ENCODE measurements around the gene DNAJB2. TPM values are rescaled to one million over a fixed set of nuclear protein-coding genes. Genes with fewer than 3 reads are reported as not detected.

DNAJB2 gene
- total and polyA plus RNA-seq, 2 of the 8 experiments (the other 6 are each of a cell fraction or from before 2014, with no cell fraction given), result 21.0 to 26.3 TPM

DNA sequence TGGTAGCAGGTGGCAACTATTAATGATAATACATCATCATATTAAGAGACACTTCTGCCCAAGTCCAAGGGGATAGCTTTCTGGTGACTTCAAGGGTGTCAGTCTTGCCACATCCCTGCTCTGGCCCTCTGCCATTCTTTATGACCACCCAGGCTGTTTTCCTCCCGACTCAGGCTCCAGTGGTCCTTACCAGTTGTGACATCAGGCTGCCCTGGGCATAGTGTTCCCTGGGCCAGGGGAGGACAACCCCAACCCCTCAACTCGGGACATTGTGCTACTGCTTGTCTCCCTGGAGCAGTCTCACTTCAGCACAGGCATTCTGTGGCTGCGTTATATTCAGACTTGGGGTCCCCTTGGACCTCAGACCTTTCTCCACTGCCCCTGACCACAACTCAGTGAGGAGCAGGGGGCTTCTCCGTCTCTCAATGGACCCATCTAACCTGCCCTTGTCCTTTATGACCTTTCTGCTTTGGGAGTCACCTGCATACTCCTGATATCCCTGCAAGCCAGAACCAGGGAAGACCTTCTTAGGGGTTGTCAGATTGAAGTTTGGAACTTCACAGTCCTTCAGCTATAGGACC, 12.8 kb downstream of the DNAJB2 start (continued):
- TF ChIP-seq HDAC6 (IDR thresholded peaks at IDR 0.05; ENCODE audit: low read depth, low read length), result no peak
- no peak for TF ChIP-seq BACH1 (IDR thresholded peaks at IDR 0.05; ENCODE audit: low read length)
- TF ChIP-seq KDM1A (IDR thresholded peaks at IDR 0.05; ENCODE audit: borderline replicate concordance, low read length), result no peak
- TF ChIP-seq CTBP2 (IDR thresholded peaks at IDR 0.05; ENCODE audit: borderline replicate concordance, insufficient read depth, insufficient read length, low read length), result no peak
- no peak for TF ChIP-seq CREB1 (IDR thresholded peaks at IDR 0.05)
- no peak for TF ChIP-seq CBX5 (IDR thresholded peaks at IDR 0.05; ENCODE audit: low read depth, low read length)
- no peak for TF ChIP-seq ASH2L (IDR thresholded peaks at IDR 0.05; ENCODE audit: low read length)
- no peak for TF ChIP-seq RFX5 (IDR thresholded peaks at IDR 0.05; ENCODE audit: borderline replicate concordance, low read depth, low read length)

Data from H1 (cell line).